ENCODE data around the gene CDH4. TPM values are rescaled to one million over a fixed set of nuclear protein-coding genes. Genes with fewer than 3 reads are reported as not detected.

The CDH4 gene
- total RNA-seq, 1 experiment from 2014 or later, result not detected

DNA sequence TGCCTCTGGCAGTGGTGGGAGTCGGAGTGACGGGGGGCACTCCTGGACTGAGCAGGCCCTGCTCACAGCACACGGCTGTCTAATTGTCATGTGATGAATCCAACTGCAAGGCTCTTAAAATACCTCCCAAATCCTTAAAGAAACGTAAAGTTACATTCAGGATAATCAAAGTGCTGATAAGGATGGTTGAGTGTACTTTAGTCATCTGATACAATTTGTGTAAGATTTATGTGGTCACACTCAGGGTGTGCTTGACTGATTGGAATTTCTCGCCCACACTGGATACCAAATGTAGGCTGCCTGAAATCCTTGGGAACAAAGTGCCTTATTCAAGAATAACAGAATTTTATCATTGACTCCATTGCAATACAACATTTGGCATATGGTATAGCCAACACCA, 238.7 kb downstream of the CDH4 start:
- DNase-seq (ENCODE audit: low read depth, low spot score) (no peak), ATAC-seq (no peak)
- Histone ChIP-seq H3K4me3 (ENCODE audit: low read depth in 2 of 2, low read length in 2 of 2) (no peak overlapping the region), H3K9me3 (ENCODE audit: control insufficient read depth, insufficient read depth, low read depth, low read length) (no peaks in the 10 kb centered on the region), H3K4me1 (ENCODE audit: control insufficient read depth, insufficient read depth, low read length) (no peaks in the 10 kb centered on the region), H3K27ac (ENCODE audit: low read length) (no peak overlapping the region), H3K27me3 (ENCODE audit: control insufficient read depth, insufficient read depth, low read length) (peaks cover 3% of the 10 kb centered on the region; the same call in 1 of the 2 replicates), H3K36me3 (ENCODE audit: control insufficient read depth, insufficient read depth, low read length) (no peaks in the 10 kb centered on the region)
- intact Hi-C loops (cut with micrococcal nuclease; ENCODE audit: unreplicated experiment) (no loop called here), in situ Hi-C loops (cut with HindIII; ENCODE audit: low pct_unique_long_range_greater_than_20kb, low sequenced_read_pairs) (no loop called here)
- no TSS peak for BruUV-seq (replicated peaks)
- CTCF ChIA-PET, result no interaction called here
- TF ChIP-seq, protein P1, sequence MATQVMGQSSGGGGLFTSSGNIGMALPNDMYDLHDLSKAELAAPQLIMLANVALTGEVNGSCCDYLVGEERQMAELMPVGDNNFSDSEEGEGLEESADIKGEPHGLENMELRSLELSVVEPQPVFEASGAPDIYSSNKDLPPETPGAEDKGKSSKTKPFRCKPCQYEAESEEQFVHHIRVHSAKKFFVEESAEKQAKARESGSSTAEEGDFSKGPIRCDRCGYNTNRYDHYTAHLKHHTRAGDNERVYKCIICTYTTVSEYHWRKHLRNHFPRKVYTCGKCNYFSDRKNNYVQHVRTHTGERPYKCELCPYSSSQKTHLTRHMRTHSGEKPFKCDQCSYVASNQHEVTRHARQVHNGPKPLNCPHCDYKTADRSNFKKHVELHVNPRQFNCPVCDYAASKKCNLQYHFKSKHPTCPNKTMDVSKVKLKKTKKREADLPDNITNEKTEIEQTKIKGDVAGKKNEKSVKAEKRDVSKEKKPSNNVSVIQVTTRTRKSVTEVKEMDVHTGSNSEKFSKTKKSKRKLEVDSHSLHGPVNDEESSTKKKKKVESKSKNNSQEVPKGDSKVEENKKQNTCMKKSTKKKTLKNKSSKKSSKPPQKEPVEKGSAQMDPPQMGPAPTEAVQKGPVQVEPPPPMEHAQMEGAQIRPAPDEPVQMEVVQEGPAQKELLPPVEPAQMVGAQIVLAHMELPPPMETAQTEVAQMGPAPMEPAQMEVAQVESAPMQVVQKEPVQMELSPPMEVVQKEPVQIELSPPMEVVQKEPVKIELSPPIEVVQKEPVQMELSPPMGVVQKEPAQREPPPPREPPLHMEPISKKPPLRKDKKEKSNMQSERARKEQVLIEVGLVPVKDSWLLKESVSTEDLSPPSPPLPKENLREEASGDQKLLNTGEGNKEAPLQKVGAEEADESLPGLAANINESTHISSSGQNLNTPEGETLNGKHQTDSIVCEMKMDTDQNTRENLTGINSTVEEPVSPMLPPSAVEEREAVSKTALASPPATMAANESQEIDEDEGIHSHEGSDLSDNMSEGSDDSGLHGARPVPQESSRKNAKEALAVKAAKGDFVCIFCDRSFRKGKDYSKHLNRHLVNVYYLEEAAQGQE (IDR thresholded peaks at IDR 0.05; ENCODE audit: insufficient read depth in 1 of 2, low read depth in 2 of 2, low read length in 1 of 2), result no peak
- no peak for TF ChIP-seq SIN3A (IDR thresholded peaks at IDR 0.05; ENCODE audit: borderline replicate concordance, insufficient read depth, low read depth, low read length)
- TF ChIP-seq TCF7L2 (IDR thresholded peaks at IDR 0.05; ENCODE audit: low read depth, low read length), result no peak
- TF ChIP-seq, protein P2, sequence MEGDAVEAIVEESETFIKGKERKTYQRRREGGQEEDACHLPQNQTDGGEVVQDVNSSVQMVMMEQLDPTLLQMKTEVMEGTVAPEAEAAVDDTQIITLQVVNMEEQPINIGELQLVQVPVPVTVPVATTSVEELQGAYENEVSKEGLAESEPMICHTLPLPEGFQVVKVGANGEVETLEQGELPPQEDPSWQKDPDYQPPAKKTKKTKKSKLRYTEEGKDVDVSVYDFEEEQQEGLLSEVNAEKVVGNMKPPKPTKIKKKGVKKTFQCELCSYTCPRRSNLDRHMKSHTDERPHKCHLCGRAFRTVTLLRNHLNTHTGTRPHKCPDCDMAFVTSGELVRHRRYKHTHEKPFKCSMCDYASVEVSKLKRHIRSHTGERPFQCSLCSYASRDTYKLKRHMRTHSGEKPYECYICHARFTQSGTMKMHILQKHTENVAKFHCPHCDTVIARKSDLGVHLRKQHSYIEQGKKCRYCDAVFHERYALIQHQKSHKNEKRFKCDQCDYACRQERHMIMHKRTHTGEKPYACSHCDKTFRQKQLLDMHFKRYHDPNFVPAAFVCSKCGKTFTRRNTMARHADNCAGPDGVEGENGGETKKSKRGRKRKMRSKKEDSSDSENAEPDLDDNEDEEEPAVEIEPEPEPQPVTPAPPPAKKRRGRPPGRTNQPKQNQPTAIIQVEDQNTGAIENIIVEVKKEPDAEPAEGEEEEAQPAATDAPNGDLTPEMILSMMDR (IDR thresholded peaks at IDR 0.05), result no peak
- no peak for TF ChIP-seq POLR2AphosphoS5 (IDR thresholded peaks at IDR 0.05; ENCODE audit: low read depth, low read length)
- POLR2A ChIA-PET, result no interaction called here

DNA sequence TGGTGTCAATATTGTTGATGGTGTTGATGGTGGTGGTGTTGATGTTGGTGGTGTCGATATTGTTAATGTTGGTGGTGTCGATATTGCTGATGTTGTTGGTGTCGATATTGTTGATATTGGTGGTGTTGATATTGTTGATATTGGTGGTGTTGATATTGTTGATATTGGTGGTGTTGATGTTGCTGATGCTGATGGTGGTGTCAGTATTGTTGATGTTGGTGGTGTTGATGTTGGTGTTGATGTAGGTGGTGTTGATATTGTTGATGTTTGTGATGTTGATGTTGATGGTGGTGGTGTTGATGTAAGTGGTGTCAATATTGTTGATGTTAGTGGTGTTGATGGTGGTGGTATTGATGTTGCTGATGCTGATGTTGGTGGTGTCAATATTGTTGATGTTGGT, 240.0 kb downstream of the CDH4 start:
- in situ Hi-C loops (cut with HindIII; ENCODE audit: low pct_unique_long_range_greater_than_20kb, low sequenced_read_pairs) (no loop called here), intact Hi-C loops (cut with micrococcal nuclease; ENCODE audit: unreplicated experiment) (no loop called here)
- Histone ChIP-seq H3K9me3 (ENCODE audit: control insufficient read depth, insufficient read depth, low read depth, low read length) (no peaks in the 10 kb centered on the region), H3K36me3 (ENCODE audit: control insufficient read depth, insufficient read depth, low read length) (no peaks in the 10 kb centered on the region), H3K4me1 (ENCODE audit: control insufficient read depth, insufficient read depth, low read length) (no peaks in the 10 kb centered on the region), H3K4me3 (ENCODE audit: low read depth in 2 of 2, low read length in 2 of 2) (no peak overlapping the region), H3K27ac (ENCODE audit: low read length) (no peak overlapping the region), H3K27me3 (ENCODE audit: control insufficient read depth, insufficient read depth, low read length) (peaks cover 6% of the 10 kb centered on the region; the same call in 1 of the 2 replicates)
- POLR2A ChIA-PET, result no interaction called here
- no peak for DNase-seq (ENCODE audit: low read depth, low spot score)
- CTCF ChIA-PET, result no interaction called here
- TF ChIP-seq POLR2AphosphoS5 (IDR thresholded peaks at IDR 0.05; ENCODE audit: low read depth, low read length), result no peak
- TF ChIP-seq TCF7L2 (IDR thresholded peaks at IDR 0.05; ENCODE audit: low read depth, low read length), result no peak
- TF ChIP-seq, protein P2 (IDR thresholded peaks at IDR 0.05), result no peak
- TF ChIP-seq, protein P1 (IDR thresholded peaks at IDR 0.05; ENCODE audit: insufficient read depth in 1 of 2, low read depth in 2 of 2, low read length in 1 of 2), result no peak
- TF ChIP-seq SIN3A (IDR thresholded peaks at IDR 0.05; ENCODE audit: borderline replicate concordance, insufficient read depth, low read depth, low read length), result no peak
- BruUV-seq (replicated peaks), result no TSS peak
- no peak for ATAC-seq
